ENCODE results near the gene TSHZ3.

TSHZ3 gene, protein sequence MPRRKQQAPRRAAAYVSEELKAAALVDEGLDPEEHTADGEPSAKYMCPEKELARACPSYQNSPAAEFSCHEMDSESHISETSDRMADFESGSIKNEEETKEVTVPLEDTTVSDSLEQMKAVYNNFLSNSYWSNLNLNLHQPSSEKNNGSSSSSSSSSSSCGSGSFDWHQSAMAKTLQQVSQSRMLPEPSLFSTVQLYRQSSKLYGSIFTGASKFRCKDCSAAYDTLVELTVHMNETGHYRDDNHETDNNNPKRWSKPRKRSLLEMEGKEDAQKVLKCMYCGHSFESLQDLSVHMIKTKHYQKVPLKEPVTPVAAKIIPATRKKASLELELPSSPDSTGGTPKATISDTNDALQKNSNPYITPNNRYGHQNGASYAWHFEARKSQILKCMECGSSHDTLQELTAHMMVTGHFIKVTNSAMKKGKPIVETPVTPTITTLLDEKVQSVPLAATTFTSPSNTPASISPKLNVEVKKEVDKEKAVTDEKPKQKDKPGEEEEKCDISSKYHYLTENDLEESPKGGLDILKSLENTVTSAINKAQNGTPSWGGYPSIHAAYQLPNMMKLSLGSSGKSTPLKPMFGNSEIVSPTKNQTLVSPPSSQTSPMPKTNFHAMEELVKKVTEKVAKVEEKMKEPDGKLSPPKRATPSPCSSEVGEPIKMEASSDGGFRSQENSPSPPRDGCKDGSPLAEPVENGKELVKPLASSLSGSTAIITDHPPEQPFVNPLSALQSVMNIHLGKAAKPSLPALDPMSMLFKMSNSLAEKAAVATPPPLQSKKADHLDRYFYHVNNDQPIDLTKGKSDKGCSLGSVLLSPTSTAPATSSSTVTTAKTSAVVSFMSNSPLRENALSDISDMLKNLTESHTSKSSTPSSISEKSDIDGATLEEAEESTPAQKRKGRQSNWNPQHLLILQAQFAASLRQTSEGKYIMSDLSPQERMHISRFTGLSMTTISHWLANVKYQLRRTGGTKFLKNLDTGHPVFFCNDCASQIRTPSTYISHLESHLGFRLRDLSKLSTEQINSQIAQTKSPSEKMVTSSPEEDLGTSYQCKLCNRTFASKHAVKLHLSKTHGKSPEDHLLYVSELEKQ

DNA sequence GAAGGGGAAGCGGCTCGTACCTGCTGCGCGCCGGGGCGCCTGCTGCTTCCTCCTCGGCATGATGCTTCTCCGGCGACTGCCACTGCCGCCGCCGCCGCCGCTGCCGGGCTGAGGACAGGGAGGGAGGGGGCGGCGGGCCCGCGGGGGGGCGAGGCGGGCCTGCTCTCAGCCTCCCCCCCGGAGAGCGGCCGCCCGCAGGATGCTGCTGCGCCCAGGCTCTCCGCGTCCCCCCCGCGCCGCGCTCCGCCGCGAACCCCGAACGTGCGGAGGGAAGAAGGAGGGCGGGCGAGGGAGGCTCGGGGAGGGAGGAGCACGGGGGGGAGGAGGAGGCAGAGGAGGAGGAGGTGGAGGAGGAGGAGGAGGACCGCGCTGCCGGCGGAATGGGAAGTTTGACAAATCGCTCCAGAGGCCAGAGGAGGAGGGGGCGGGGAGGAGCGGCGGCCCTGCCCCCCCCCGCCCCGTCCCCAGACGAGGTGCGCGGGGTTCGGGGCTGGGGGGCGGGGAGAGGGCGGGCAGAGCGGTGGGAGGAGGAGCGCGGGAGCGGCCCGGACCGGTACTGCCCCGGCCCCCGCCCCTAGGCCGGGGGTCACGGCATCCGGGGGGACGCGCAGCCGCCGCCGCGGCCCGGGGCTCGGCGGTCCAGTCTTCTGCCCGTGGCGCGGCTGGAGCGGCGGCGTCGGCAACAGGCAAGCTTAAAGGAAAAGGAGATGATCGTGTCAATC lies at the start of gene TSHZ3:
Gene TSHZ3, minus strand, starts transcription at position 277 of the 722 bp plus-strand sequence. Its CDS starts 217 bp downstream, at position 60.
- H3K36me3 Mint-ChIP-seq (ENCODE audit: low read depth) = peaks cover 5% of the 10 kb centered on the region
- H3K4me1 Mint-ChIP-seq (ENCODE audit: low read depth) = peaks cover 15% of the 10 kb centered on the region
- H3K9me3 Mint-ChIP-seq = no peaks in the 10 kb centered on the region
- H3K27ac Mint-ChIP-seq = peak within 1 kb of the TSS; percentile 71
- H3K4me3 Mint-ChIP-seq = peak within 1 kb of the TSS; percentile 86
- H3K27me3 Mint-ChIP-seq (ENCODE audit: low read depth) = peaks cover 72% of the 10 kb centered on the region

DNA sequence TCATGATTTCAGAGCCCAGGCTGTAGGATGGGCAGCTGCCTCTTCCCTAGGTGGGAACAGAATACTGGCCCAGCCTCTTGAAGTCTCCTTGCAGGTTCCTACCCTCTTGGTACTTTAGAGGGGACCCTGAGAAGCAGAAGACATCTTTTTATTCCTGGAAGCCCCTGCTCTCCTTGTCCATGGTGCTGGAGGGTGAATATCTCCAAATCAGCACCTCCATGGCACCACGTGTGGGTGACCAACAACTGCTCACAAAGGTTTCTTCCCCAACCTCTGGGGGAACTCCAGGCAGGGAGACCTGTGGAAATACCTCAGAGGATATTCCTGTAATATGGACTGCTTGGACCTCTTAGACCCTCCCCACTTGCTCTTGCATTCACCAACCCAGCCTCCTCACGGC lies 48.1 kb upstream of the TSHZ3 start:
- no peak overlapping the region for H3K27ac Mint-ChIP-seq
- no peaks in the 10 kb centered on the region for H3K36me3 Mint-ChIP-seq (ENCODE audit: low read depth)

DNA sequence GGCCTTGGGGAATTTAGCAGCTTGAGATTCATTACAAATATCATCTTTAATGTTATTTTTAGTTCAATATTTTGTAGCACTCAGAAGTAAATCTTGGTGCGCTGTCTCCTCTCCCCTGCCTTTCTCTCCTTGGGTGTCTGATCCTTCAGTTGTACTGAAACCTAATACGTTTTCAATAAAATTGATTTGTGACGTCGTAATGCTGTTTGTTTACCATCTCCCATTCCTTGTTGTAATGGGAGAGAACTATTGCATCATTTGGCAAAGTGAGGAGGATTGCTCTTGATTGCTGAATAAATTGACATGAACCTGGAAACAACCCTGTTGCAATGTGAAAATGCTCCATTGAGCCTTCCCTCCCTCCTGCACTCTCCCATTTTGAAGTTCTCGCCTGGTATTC lies 43.2 kb upstream of the TSHZ3 start:
- Mint-ChIP-seq H3K36me3 (ENCODE audit: low read depth) (no peaks in the 10 kb centered on the region), H3K27ac (no peak overlapping the region), H3K4me3 (no peak overlapping the region), H3K9me3 (no peaks in the 10 kb centered on the region), H3K27me3 (ENCODE audit: low read depth) (peaks cover 5% of the 10 kb centered on the region), H3K4me1 (ENCODE audit: low read depth) (no peaks in the 10 kb centered on the region)

More for the DNA sequence above, 48.1 kb upstream of the TSHZ3 start:
- Mint-ChIP-seq H3K4me3 (no peak overlapping the region), H3K4me1 (ENCODE audit: low read depth) (no peaks in the 10 kb centered on the region), H3K9me3 (no peaks in the 10 kb centered on the region), H3K27me3 (ENCODE audit: low read depth) (peaks cover 5% of the 10 kb centered on the region)

DNA sequence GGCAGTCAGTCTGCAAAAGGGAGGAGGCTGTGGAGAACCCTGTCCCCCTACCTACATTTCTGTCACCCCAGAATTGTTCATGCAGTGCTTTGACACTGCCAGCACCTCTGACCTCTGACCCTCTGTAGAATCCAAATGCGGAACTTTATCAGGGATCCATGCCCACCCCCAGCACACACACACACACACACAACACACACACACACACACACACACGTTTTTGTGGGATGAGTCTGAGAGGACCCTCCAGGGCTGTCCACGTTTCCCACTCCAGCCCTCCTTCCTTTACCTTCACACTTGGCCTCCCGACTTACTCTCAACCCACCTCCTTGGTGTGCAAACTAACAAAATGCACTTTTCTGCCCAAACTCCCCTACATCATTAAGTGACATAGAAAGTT lies 42.3 kb upstream of the TSHZ3 start:
- Mint-ChIP-seq H3K4me3 (no peak overlapping the region), H3K36me3 (ENCODE audit: low read depth) (no peaks in the 10 kb centered on the region), H3K4me1 (ENCODE audit: low read depth) (no peaks in the 10 kb centered on the region), H3K9me3 (no peaks in the 10 kb centered on the region), H3K27me3 (ENCODE audit: low read depth) (peaks cover 5% of the 10 kb centered on the region), H3K27ac (no peak overlapping the region)

DNA sequence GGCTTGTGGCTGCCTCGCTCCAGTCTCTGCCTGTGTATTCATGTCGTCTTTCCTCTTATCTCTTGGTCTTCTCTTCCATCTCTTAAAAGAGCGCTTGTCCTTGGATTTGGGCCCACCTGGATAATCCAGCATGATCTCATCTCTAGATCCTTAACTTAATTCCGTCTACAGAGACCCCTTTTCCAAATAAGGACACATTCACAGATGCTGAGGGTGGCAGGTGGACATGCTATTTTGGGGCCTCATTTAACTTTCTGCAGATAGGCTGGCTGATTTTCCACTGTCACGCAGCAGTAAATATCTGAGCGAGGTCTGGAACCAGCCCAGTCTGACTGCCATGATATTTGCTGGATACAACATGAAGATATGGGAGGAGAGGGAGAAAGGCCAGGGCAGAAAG lies 41.5 kb upstream of the TSHZ3 start:
- Mint-ChIP-seq H3K9me3 (no peaks in the 10 kb centered on the region), H3K36me3 (ENCODE audit: low read depth) (no peaks in the 10 kb centered on the region), H3K4me3 (no peak overlapping the region), H3K27me3 (ENCODE audit: low read depth) (peaks cover 5% of the 10 kb centered on the region), H3K27ac (no peak overlapping the region), H3K4me1 (ENCODE audit: low read depth) (no peaks in the 10 kb centered on the region)

DNA sequence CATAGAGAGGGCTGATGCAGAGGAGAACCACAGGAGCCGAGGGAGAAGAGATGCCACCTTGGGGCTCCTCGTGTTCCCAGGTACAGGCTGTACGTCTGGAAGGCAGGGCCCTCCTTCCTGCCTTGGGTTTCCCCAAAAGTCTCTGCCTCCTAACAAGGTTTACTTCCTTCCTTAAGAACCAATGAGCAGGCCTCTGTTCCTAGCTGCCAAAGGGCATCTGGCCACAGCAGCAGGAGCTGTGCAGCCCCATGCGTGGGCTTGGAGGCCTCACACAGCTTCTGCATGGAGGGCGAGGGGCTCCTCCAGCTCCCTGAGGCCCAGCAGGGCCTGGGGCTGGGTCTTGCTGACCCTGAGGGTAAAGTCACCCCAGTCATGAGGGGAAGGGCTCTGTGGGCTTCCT lies 40.6 kb upstream of the TSHZ3 start:
- no peaks in the 10 kb centered on the region for H3K36me3 Mint-ChIP-seq (ENCODE audit: low read depth)
- H3K27ac Mint-ChIP-seq = no peak overlapping the region
- H3K27me3 Mint-ChIP-seq (ENCODE audit: low read depth) = peaks cover under 1% of the 10 kb centered on the region
- H3K4me3 Mint-ChIP-seq = no peak overlapping the region
- H3K9me3 Mint-ChIP-seq = no peaks in the 10 kb centered on the region
- H3K4me1 Mint-ChIP-seq (ENCODE audit: low read depth) = no peaks in the 10 kb centered on the region

DNA sequence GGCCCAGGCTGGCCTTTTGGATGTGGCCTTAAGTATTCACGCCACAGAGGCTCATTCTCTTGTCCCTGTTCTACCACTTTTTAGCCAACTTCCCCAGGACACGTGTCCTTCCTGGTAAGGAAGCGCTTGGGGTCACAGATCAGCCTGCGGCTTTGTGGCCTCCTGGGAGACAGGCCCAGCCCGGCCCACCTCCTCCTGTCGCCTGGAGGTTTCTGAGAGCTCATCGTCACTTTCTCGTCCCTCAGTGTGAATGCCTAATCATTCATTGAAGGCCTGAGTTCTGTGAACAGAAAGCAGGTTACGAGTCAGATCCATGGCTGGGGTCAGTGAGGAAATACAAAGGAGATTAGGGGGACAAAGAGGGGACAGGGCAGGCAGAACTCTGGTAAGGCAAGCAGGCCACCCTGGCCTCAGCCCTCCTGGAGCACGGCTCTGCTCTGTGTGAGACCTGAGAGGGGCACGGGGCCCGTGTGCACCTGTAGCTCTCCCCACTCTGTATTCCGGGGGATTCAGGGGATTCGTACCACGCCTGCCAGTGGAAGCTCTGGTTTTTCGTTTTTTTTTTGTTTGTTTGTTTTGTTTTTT lies 38.6 kb upstream of the TSHZ3 start:
- Mint-ChIP-seq H3K27me3 (ENCODE audit: low read depth) (no peaks in the 10 kb centered on the region), H3K27ac (no peak overlapping the region), H3K36me3 (ENCODE audit: low read depth) (no peaks in the 10 kb centered on the region), H3K4me1 (ENCODE audit: low read depth) (no peaks in the 10 kb centered on the region), H3K9me3 (no peaks in the 10 kb centered on the region), H3K4me3 (no peak overlapping the region)

DNA sequence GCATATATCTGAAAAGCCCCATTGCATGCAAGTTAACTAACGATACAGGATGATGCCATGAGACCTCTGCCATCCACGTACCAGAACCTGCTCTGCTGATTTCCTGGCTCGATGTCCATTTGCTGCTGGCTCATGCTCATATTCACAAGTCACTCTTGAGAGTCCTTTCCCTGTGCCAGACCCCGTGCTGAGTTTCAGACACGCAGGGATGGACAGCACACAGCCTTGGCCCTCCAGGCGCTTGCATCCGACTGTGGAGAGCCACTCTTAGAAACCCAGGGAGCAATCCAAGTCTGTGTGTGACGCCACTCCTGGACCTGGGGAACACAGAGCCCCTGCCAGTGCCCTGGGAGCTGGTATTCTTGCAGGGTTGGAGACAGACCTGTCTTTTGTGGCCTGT lies 37.6 kb upstream of the TSHZ3 start:
- Mint-ChIP-seq H3K4me3 (no peak overlapping the region), H3K4me1 (ENCODE audit: low read depth) (no peaks in the 10 kb centered on the region), H3K27ac (no peak overlapping the region), H3K9me3 (no peaks in the 10 kb centered on the region), H3K36me3 (ENCODE audit: low read depth) (no peaks in the 10 kb centered on the region), H3K27me3 (ENCODE audit: low read depth) (no peaks in the 10 kb centered on the region)

DNA sequence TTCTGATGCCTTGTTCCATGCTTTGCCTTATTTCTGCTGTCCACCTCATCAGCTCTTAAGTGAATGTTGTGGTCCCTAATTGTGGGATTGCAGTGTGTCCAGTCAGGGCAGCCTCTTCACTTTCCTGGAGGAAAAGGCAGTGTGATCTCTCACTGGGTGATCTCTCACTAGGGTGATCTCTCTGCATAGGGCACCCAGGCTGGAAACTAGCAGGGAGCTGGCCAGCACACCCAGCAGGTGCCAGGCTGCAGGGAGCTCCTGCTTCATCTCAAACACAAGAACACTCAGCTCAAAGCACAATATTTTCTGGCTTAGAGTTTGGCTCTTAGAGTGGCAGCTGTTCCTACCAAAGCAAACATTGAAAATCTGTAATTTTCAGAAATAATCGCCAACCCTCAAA lies 36.5 kb upstream of the TSHZ3 start:
- H3K4me3 Mint-ChIP-seq = no peak overlapping the region
- no peaks in the 10 kb centered on the region for H3K36me3 Mint-ChIP-seq (ENCODE audit: low read depth)
- no peaks in the 10 kb centered on the region for H3K4me1 Mint-ChIP-seq (ENCODE audit: low read depth)
- no peak overlapping the region for H3K27ac Mint-ChIP-seq
- no peaks in the 10 kb centered on the region for H3K27me3 Mint-ChIP-seq (ENCODE audit: low read depth)
- no peaks in the 10 kb centered on the region for H3K9me3 Mint-ChIP-seq

DNA sequence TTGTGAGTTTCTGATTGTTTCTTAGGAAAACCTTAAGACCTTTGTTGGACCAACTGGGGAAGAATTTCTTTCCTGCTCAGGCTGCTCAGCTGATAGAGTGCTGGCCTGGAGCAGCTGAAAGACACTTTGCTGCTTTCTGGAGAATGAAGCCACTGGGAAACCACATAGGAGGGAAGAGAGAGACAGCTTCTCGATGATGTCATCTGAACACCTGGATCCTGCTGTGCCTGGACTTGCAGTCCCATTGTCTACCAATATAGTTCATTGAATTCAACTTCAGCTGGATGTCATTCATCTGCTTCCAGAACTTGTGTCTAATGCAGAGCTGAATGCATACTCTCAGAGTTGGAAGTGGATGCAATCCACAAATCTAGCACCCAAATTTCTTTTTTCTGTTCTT lies 34.3 kb upstream of the TSHZ3 start:
- no peak overlapping the region for H3K4me3 Mint-ChIP-seq
- H3K36me3 Mint-ChIP-seq (ENCODE audit: low read depth) = no peaks in the 10 kb centered on the region
- no peaks in the 10 kb centered on the region for H3K4me1 Mint-ChIP-seq (ENCODE audit: low read depth)
- no peaks in the 10 kb centered on the region for H3K9me3 Mint-ChIP-seq
- no peak overlapping the region for H3K27ac Mint-ChIP-seq
- H3K27me3 Mint-ChIP-seq (ENCODE audit: low read depth) = no peaks in the 10 kb centered on the region

DNA sequence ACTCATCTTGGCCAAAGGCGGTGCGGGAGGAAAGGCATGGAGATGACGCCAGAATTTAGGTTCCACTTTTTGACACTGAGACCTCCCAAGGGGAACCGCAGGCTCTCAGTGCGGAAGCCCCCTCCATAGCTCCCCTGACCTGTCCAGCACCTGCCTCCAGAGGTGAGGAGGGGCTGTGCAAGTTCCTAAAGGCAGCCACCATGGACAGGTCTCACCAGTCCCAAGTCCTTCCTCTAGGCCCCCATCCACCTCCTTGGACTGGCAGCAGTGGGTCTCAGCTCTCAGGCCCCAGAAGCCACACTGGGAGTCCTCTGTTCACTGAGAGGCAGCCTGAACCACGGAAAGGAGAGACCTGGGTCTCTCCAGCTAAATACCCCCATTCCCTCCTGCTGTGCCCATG lies 31.6 kb upstream of the TSHZ3 start:
- Mint-ChIP-seq H3K4me3 (no peak overlapping the region), H3K4me1 (ENCODE audit: low read depth) (no peaks in the 10 kb centered on the region), H3K27me3 (ENCODE audit: low read depth) (no peaks in the 10 kb centered on the region), H3K27ac (no peak overlapping the region), H3K36me3 (ENCODE audit: low read depth) (no peaks in the 10 kb centered on the region), H3K9me3 (no peaks in the 10 kb centered on the region)

DNA sequence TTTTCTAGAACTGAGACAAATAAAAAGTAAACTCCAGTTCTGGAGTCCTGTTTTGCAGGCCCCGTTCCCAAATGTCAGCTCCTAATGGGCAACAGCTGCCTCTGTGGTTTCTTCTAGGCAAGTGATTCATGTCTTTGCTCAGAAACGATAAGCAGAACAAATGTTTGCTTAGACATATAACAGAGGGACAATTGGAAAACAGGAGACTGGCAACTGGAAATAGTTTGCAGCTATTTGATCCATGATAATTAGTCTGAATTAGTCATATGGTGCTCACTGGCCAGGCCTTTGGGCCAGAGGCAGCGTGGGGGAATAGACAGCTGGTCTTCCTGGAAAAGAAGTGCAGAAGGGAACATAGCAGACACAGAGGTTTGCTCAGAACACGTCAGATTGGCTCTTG lies 29.2 kb upstream of the TSHZ3 start:
- H3K27me3 Mint-ChIP-seq (ENCODE audit: low read depth) = peaks cover 6% of the 10 kb centered on the region
- H3K4me3 Mint-ChIP-seq = no peak overlapping the region
- no peaks in the 10 kb centered on the region for H3K9me3 Mint-ChIP-seq
- no peaks in the 10 kb centered on the region for H3K36me3 Mint-ChIP-seq (ENCODE audit: low read depth)
- no peaks in the 10 kb centered on the region for H3K4me1 Mint-ChIP-seq (ENCODE audit: low read depth)
- H3K27ac Mint-ChIP-seq = no peak overlapping the region

DNA sequence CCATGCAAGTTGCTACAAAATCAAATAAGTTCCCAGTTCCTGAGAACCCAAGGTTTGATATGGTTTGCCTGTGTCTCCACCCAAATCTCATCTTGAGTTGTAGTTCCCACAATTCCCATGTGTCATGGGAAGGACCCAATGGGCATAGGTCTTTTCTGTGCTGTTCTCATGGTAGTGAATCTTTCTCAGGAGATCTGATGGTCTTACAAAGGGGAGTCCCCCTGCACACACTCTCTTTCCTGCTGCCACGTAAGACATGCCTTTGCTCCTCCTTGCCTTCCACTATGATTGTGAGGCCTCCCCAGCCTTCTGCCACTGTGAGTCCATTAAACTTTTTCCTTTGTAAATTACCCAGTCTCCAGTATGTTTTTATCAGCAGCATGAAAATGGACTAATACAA lies 28.5 kb upstream of the TSHZ3 start:
- Mint-ChIP-seq H3K9me3 (no peaks in the 10 kb centered on the region), H3K27ac (no peak overlapping the region), H3K36me3 (ENCODE audit: low read depth) (no peaks in the 10 kb centered on the region), H3K4me1 (ENCODE audit: low read depth) (no peaks in the 10 kb centered on the region), H3K4me3 (no peak overlapping the region), H3K27me3 (ENCODE audit: low read depth) (peaks cover 6% of the 10 kb centered on the region)

DNA sequence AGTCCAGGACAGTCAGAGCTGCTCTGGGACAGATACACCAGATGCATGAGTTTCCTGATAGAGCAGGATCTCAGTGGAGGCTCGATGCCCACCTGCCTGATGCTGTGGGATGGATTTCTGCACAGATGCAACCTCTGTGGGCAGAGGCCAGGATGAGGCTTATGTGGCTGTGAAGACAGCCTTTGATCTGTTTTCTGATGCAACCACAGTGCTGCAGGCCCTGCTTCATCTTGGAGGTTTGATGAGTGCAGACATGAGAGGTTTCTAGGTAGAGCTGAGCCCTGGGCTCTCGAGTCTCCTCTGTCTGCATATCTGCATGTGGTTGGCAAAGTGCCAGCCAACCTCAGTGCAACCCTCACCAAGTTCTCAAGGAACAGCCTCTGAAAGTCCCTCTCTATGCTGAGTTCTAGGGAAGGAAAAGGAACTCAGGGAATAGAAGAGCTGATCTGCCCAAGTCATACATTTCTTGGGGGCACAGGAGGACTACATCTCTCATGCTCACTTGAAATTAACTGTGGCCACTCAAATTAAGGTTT lies 23.1 kb upstream of the TSHZ3 start:
- Mint-ChIP-seq H3K36me3 (ENCODE audit: low read depth) (no peaks in the 10 kb centered on the region), H3K27me3 (ENCODE audit: low read depth) (peaks cover 19% of the 10 kb centered on the region), H3K9me3 (no peaks in the 10 kb centered on the region), H3K27ac (no peak overlapping the region), H3K4me1 (ENCODE audit: low read depth) (peaks cover 7% of the 10 kb centered on the region), H3K4me3 (no peak overlapping the region)
